H54 (cell line): ENCODE data around the gene HDAC9.

ENCODE experiments used
- DNase-seq: peaks from one replicate; pipeline ENCODE4 v3.0.0; 2011; ENCODE audit warnings: low spot score, mixed read lengths; ENCODE audit not compliant: insufficient read length
- FAIRE-seq: peaks from 3 replicates; lab custom pipeline; 2011; peaks lifted over from hg19 to GRCh38; lab: Jason Lieb, UNC
- POLR2A ChIP-seq: IDR thresholded peaks from 2 replicates; pipeline ENCODE4 v1.6.1; 2011; ENCODE audit warnings: low read depth, mild to moderate bottlenecking, low read length

HDAC9 gene

GRCh38 chr7:18667466-18667865 is 171.9 kb downstream of the HDAC9 start:
- DNase-seq (peak; percentile 11), FAIRE-seq (peak; percentile 100)
- TF ChIP-seq POLR2A, result no peak

GRCh38 chr7:18671176-18671575 is 175.6 kb downstream of the HDAC9 start:
- FAIRE-seq, result peak; percentile 81
- DNase-seq, result no peak

DNA sequence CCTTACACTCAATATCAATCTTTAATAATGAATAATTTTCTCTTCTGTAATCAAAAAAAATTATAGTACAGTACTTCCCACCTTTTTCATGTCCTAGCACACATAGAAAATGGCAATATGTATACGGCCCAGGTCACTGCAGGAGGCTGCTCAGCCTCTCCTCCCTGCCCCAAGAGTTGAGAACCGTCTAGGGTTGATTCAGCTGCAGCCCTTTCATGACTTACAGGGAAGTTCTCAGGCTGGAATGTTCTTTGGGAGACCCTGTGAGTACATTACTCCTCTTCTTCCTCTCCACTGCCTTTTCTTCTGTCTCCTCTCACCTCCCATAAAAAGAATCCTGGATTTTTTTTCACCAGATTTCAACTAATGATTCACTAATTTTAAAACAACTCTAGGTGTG is 180.0 kb downstream of the HDAC9 start:
- DNase-seq (no peak), FAIRE-seq (peak; percentile 70)
- no peak for TF ChIP-seq POLR2A

More at GRCh38 chr7:18671176-18671575, 175.6 kb downstream of the HDAC9 start:
- TF ChIP-seq POLR2A, result no peak

GRCh38 chr7:18679261-18679660 is 183.7 kb downstream of the HDAC9 start:
- FAIRE-seq, result no peak

DNA sequence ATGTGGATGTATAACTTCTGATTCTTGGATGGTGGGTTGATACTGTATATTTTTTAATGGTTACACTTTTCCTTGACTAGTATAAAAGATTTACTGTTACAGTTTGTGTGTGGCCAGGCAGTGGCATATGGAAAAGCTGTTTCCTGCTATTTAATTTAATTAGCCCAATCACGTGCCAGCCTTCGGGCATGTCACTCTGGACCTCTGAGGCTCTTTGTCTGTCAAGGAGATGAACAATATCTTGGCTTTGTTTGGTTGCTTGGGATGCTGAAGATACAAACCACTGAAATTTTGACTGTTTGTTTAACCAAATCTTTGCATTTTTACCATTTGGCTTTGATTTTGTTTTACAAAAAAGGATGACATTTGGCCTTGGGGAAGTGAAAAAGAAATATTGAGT is 185.0 kb downstream of the HDAC9 start:
- DNase-seq, result no peak
- no peak for TF ChIP-seq POLR2A
- peak; percentile 91 for FAIRE-seq

More at GRCh38 chr7:18679261-18679660, 183.7 kb downstream of the HDAC9 start:
- DNase-seq, result no peak
- no peak for TF ChIP-seq POLR2A

- no peak for DNase-seq
- TF ChIP-seq POLR2A, result no peak
- FAIRE-seq, result no peak
These were observed 189.4 kb downstream of the HDAC9 start for GRCh38 chr7:18684916-18685315.

- DNase-seq, result no peak
- no peak for TF ChIP-seq POLR2A
- FAIRE-seq, result peak; percentile 99
These were observed 190.4 kb downstream of the HDAC9 start for GRCh38 chr7:18685971-18686370.

DNA sequence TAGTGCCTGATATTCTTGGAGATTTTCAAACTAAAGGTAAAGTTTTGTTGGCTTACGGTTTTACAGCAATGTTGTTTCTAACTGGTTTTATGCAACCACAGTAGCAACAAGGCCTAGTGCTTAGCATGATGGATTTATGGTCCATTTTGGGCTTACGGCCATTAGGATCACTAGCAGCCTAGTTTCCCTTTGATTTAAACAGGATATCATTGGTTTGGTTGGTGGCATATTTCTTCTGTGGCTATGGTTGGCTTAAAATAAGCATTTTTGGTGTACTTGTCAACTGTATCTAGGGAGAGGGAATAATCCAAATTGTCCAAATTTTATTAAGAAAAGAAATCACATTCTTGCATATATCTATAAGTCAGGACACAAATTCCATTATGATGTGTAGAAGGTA is 194.0 kb downstream of the HDAC9 start:
- TF ChIP-seq POLR2A, result no peak
- DNase-seq (no peak), FAIRE-seq (peak; percentile 6)

DNA sequence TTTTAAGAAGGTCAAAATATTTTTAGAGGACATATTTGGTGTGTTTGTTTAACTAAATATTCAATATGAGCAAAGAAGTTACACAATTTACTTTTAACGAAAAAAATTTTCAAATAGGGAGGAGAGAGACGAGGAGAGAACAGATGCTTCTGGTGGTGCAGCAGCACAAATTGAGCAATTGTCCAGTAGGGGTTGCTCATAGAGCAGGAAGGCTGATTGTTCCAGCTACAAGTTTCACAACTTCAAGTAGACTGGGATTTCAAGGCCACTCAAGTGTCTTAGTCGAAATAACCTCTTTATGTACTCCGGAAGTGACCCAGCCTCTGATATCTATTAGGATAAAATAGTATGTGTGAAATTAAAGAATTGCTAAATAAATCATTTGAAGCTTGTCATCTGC is 197.9 kb downstream of the HDAC9 start:
- FAIRE-seq (peak; percentile 95), DNase-seq (peak; percentile 15)
- no peak for TF ChIP-seq POLR2A

GRCh38 chr7:18693816-18694215 is 198.3 kb downstream of the HDAC9 start:
- TF ChIP-seq POLR2A, result no peak
- FAIRE-seq (no peak), DNase-seq (no peak)

- DNase-seq (no peak), FAIRE-seq (no peak)
- no peak for TF ChIP-seq POLR2A
These were observed 198.9 kb downstream of the HDAC9 start for GRCh38 chr7:18694484-18694883.

- no peak for FAIRE-seq
These were observed 199.4 kb downstream of the HDAC9 start for GRCh38 chr7:18694911-18695310.

GRCh38 chr7:18698258-18698734 is 202.7 kb downstream of the HDAC9 start:
- TF ChIP-seq POLR2A, result no peak
- DNase-seq (no peak), FAIRE-seq (no peak)

More at GRCh38 chr7:18694911-18695310, 199.4 kb downstream of the HDAC9 start:
- TF ChIP-seq POLR2A, result no peak
- DNase-seq, result no peak

DNA sequence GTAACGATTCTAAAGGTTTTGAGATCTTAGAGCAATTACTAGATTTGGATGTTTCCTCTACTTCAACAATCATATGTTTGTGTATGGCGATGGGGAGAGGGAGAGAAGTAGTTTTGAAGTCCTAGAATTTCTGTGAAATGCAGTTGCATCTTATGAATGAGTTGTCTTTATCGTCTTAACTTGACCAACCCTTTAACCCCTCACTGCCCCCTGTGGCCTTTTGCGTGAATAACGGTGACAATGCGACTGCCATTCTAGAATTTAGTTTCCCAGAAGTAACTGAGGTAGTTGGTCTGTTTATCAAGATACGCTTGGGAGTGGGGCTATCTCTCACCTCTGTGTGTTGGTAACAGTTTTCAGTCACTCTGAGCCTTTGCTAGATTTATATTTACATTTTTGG is 204.6 kb downstream of the HDAC9 start:
- FAIRE-seq, result no peak
- no peak for TF ChIP-seq POLR2A
- DNase-seq, result no peak

DNA sequence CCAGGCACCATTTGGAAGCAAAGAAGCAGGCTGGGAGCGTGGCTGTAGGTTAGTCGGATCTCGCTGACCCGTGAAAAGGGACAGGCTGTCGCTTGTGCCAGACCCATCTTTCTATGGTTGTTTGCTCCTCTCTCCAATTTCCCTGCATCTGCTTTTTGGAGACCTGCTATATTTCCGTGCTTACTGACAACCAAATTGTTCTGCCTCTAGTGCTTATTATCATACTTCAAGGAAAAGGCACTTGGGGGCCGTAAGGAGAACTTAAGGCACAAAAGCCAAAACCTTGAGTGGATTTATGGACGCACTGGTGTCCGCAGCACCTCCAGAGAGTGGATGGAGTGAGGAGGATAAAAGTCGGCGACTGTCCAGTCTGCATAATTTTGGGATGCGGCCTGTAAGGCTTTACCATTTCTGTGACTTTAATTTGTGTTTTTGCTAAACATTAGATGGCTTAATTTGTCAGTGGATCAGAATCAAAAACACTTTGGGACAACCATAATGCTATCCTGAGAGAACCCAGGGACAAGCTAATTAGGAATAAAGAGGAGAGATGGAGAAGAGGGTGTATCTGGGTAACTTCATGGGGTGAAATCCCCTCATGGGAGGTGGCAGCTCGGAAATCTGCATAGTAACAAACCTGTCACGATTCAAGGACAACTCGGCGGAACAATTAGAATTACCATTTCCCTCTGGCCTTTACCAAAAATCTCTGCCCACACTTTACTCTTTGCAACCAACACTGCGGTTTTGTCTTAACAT is 206.7 kb downstream of the HDAC9 start:
- TF ChIP-seq POLR2A, result no peak
- no peak for FAIRE-seq
- no peak for DNase-seq
